ENCODE results near the gene CACNA1I. TPM values are rescaled to one million over a fixed set of nuclear protein-coding genes. Genes with fewer than 3 reads are reported as not detected.
A peak's percentile ranks its signal among the peaks of the same experiment; 100 is the strongest.

CACNA1I gene
- total and polyA plus RNA-seq, 2 experiments from 2014 or later, result 0.17 to 0.21 TPM

- H4K20me1 ChIP-seq (ENCODE audit: insufficient read depth, poor library complexity, severe bottlenecking), result no peaks in the 10 kb centered on the region
- H3K79me2 ChIP-seq, result no peaks in the 10 kb centered on the region
- DNase-seq (ENCODE audit: low spot score), result no peak
- peaks cover 6% of the 10 kb centered on the region for H3K4me1 ChIP-seq (ENCODE audit: insufficient read depth)
- TF ChIP-seq CTCF (IDR thresholded peaks at IDR 0.05; ENCODE audit: poor library complexity), result no peak
- no peak for TF ChIP-seq EZH2phosphoT487 (IDR thresholded peaks at IDR 0.05; ENCODE audit: low read depth, severe bottlenecking, unreplicated experiment)
- TF ChIP-seq EZH2 (IDR thresholded peaks at IDR 0.05; ENCODE audit: borderline replicate concordance), result no peak
- no peaks in the 10 kb centered on the region for H3K36me3 ChIP-seq (replicated peaks; ENCODE audit: insufficient read depth, low read depth)
- H3K9me2 ChIP-seq (replicated peaks; ENCODE audit: insufficient read depth), result no peaks in the 10 kb centered on the region
- no peak overlapping the region for H3K4me2 ChIP-seq
- no peaks in the 10 kb centered on the region for H3K9me3 ChIP-seq (ENCODE audit: low read depth)
- H3K27ac ChIP-seq, result no peak overlapping the region
- 74% methylated on average over 7 of the region's 7 CpGs for WGBS (ENCODE audit: low lambda C conversion rate, missing lambda C conversion rate)
- H3K27me3 ChIP-seq, result peaks cover 23% of the 10 kb centered on the region
- H2AFZ ChIP-seq, result no peak overlapping the region
- no peak overlapping the region for H3K4me3 ChIP-seq
These were observed 96.4 kb downstream of the CACNA1I start for GRCh38 chr22:39666926-39667325.

GRCh38 chr22:39669432-39669831 is 98.9 kb downstream of the CACNA1I start:
- Histone ChIP-seq H3K4me3 (no peak overlapping the region), H2AFZ (no peak overlapping the region), H4K20me1 (ENCODE audit: insufficient read depth, poor library complexity, severe bottlenecking) (no peaks in the 10 kb centered on the region), H3K27me3 (no peaks in the 10 kb centered on the region), H3K4me1 (ENCODE audit: insufficient read depth) (no peaks in the 10 kb centered on the region), H3K36me3 (replicated peaks; ENCODE audit: insufficient read depth, low read depth) (no peaks in the 10 kb centered on the region), H3K4me2 (no peak overlapping the region), H3K9me2 (replicated peaks; ENCODE audit: insufficient read depth) (no peaks in the 10 kb centered on the region), H3K79me2 (no peaks in the 10 kb centered on the region), H3K9me3 (ENCODE audit: low read depth) (no peaks in the 10 kb centered on the region), H3K27ac (no peak overlapping the region)
- WGBS (ENCODE audit: low lambda C conversion rate, missing lambda C conversion rate), result 94% methylated on average over 2 of the region's 2 CpGs
- DNase-seq (ENCODE audit: low spot score), result no peak
- no peak for TF ChIP-seq EZH2phosphoT487 (IDR thresholded peaks at IDR 0.05; ENCODE audit: low read depth, severe bottlenecking, unreplicated experiment)
- no peak for TF ChIP-seq CTCF (IDR thresholded peaks at IDR 0.05; ENCODE audit: poor library complexity)
- TF ChIP-seq EZH2 (IDR thresholded peaks at IDR 0.05; ENCODE audit: borderline replicate concordance), result no peak

- Histone ChIP-seq H3K9me3 (ENCODE audit: low read depth) (no peaks in the 10 kb centered on the region), H3K4me3 (no peak overlapping the region), H3K4me1 (ENCODE audit: insufficient read depth) (no peaks in the 10 kb centered on the region), H2AFZ (no peak overlapping the region), H3K4me2 (no peak overlapping the region), H3K79me2 (no peaks in the 10 kb centered on the region), H4K20me1 (ENCODE audit: insufficient read depth, poor library complexity, severe bottlenecking) (no peaks in the 10 kb centered on the region), H3K27ac (no peak overlapping the region), H3K36me3 (replicated peaks; ENCODE audit: insufficient read depth, low read depth) (no peaks in the 10 kb centered on the region), H3K27me3 (no peaks in the 10 kb centered on the region), H3K9me2 (replicated peaks; ENCODE audit: insufficient read depth) (no peaks in the 10 kb centered on the region)
- no peak for DNase-seq (ENCODE audit: low spot score)
- 97% methylated on average over 3 of the region's 3 CpGs for WGBS (ENCODE audit: low lambda C conversion rate, missing lambda C conversion rate)
- no peak for TF ChIP-seq EZH2phosphoT487 (IDR thresholded peaks at IDR 0.05; ENCODE audit: low read depth, severe bottlenecking, unreplicated experiment)
- no peak for TF ChIP-seq CTCF (IDR thresholded peaks at IDR 0.05; ENCODE audit: poor library complexity)
- TF ChIP-seq EZH2 (IDR thresholded peaks at IDR 0.05; ENCODE audit: borderline replicate concordance), result no peak
These were observed 101.4 kb downstream of the CACNA1I start for GRCh38 chr22:39671936-39672335.

GRCh38 chr22:39674536-39674935 is 104.0 kb downstream of the CACNA1I start:
- Histone ChIP-seq H3K79me2 (no peaks in the 10 kb centered on the region), H3K9me3 (ENCODE audit: low read depth) (no peaks in the 10 kb centered on the region), H2AFZ (no peak overlapping the region), H4K20me1 (ENCODE audit: insufficient read depth, poor library complexity, severe bottlenecking) (no peaks in the 10 kb centered on the region), H3K9me2 (replicated peaks; ENCODE audit: insufficient read depth) (no peaks in the 10 kb centered on the region), H3K4me2 (no peak overlapping the region), H3K27ac (no peak overlapping the region), H3K36me3 (replicated peaks; ENCODE audit: insufficient read depth, low read depth) (no peaks in the 10 kb centered on the region), H3K4me1 (ENCODE audit: insufficient read depth) (no peaks in the 10 kb centered on the region), H3K27me3 (no peaks in the 10 kb centered on the region), H3K4me3 (no peak overlapping the region)
- 68% methylated on average over 6 of the region's 7 CpGs for WGBS (ENCODE audit: low lambda C conversion rate, missing lambda C conversion rate)
- peak; percentile 37 for DNase-seq (ENCODE audit: low spot score)
- TF ChIP-seq EZH2 (IDR thresholded peaks at IDR 0.05; ENCODE audit: borderline replicate concordance) (no peak), CTCF (IDR thresholded peaks at IDR 0.05; ENCODE audit: poor library complexity) (no peak), EZH2phosphoT487 (IDR thresholded peaks at IDR 0.05; ENCODE audit: low read depth, severe bottlenecking, unreplicated experiment) (no peak)
